ENCODE measurements around the gene GCNT2.

The GCNT2 gene

DNA sequence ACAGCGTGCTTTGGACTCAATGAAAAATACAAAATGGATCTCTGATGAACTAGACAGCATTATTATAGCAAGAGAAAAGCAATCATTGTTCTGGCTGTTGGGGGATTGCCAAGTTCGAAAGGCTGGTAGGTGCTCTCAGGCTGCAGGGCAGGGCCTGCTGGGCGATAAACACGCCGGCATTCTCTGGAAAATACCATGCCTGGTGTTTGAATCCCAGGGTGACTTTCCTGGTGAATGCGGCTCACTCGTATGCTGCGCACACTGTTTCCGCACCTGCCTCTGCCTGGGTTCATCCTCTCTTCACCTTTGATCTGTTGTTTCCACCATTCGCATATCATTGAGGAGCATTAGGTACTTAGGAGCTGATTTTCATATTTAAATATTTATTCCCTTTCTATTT, 37.4 kb downstream of the GCNT2 start:
- no peak overlapping the region for H3K4me3 ChIP-seq (ENCODE audit: low read length)
- DNase-seq (ENCODE audit: low read depth): no peak
- TF ChIP-seq CTCF (conservative IDR thresholded peaks at IDR 0.05; ENCODE audit: low read length): no peak

- TF ChIP-seq CTCF (conservative IDR thresholded peaks at IDR 0.05; ENCODE audit: low read length): no peak
- no peak overlapping the region for H3K4me3 ChIP-seq (ENCODE audit: low read length)
- no peak for DNase-seq (ENCODE audit: low read depth)
Measured at GRCh38 chr6:10559522-10560152, 38.5 kb downstream of the GCNT2 start.

DNA sequence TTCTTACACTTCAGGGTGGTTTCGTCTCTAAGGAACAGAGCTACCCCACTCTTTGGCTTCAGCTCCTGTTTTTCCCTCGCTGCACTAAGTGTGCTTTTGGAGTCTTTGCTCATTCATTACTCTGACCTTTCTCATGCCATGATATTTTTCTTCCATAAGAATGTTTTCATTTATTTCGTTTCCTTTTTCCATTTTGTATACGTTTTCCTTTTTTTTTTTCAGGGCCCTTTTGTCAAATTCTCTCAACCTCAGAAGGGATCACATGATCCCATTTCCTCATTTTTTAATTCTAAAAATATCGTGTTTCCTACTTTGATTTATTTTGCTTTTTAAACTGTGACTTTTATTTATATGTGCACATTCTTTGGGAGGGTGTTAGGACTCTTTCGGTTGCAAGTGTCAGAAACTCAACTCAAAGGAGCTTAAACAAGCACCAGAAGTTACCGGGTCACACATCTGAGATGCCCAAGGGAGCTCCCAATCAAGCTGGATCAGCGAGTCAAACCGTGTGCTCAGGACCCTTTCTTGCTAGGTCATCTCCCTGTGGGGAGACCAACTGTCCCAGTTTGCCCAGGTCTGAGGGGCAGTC, 40.6 kb downstream of the GCNT2 start:
- no peak for DNase-seq (ENCODE audit: low read depth)
- no peak for TF ChIP-seq CTCF (conservative IDR thresholded peaks at IDR 0.05; ENCODE audit: low read length)
- H3K4me3 ChIP-seq (ENCODE audit: low read length): no peak overlapping the region

- no peak for TF ChIP-seq CTCF (conservative IDR thresholded peaks at IDR 0.05; ENCODE audit: low read length)
- H3K4me3 ChIP-seq (ENCODE audit: low read length): no peak overlapping the region
- no peak for DNase-seq (ENCODE audit: low read depth)
Measured at GRCh38 chr6:10564975-10565673, 44.0 kb downstream of the GCNT2 start.

DNA sequence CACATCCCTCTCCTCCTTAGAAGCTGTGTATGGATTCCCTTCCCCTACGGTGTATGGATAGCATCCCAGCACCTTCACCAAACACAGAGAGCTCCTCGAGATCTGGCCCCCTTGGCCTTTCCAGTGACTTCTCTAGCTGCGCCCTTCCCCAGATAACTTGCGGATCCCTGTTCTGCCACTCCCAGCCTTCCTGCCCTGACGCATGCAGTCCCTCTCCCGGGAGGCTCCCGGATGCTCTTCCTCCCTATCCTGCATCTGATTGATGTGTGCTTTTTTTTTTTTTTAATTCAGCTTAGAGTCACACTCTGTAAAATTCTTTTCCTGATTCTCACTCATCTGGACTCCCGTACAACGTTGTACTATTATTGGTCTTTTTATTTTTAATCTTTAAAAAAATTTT, 44.8 kb downstream of the GCNT2 start:
- no peak overlapping the region for H3K4me3 ChIP-seq (ENCODE audit: low read length)
- no peak for TF ChIP-seq CTCF (conservative IDR thresholded peaks at IDR 0.05; ENCODE audit: low read length)
- no peak for DNase-seq (ENCODE audit: low read depth)

DNA sequence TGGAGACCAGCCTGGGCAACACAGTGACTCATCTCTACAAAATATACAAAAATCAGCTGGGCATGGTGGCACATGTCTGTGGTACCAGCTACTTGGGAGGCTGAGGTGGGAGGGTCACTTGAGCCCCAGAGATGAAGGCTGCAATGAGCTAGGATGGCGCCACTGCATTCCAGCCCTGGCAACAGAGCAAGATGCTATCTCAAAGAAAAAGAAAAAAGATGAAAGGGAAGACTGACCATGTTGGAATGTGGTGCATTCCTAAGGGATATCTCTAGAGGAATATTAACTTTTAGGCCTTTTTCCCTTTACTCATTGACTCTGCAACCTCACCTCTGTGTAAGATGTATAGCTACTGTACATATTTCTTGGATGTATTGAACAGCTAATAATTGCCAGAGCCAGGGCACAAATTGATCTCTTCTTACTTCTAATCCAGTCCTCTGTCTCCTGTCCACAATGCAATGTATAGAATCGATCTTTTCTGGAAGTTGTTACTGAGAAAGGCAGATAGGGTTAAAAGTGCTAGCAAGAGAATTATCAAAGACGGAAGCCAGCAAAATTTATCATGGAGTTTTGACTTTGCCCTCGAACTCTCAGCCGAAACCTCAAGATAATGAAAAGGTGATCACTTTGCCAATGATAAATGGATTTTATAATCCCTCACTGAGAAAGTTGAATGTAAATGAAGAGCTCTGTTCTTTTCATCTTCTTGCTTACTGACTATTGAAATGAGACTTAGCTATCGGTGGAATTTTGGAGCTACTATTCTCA, 46.3 kb downstream of the GCNT2 start:
- H3K4me3 ChIP-seq (ENCODE audit: low read length): no peak overlapping the region
- no peak for DNase-seq (ENCODE audit: low read depth)
- TF ChIP-seq CTCF (conservative IDR thresholded peaks at IDR 0.05; ENCODE audit: low read length): no peak
